ENCODE data around the gene CARM1.
"Not testable (repeated sequence)": the region's sequence is repeated elsewhere in the genome, so short reads cannot be mapped to it uniquely, and the experiment has no call there.

Gene CARM1

GRCh38 chr19:10928563-10929401 is 57.4 kb downstream of the CARM1 start, which contains the start of the genes TIMM29 and YIPF2:
Gene TIMM29, plus strand, starts transcription at chr19:10928811. Its CDS starts 12 bp downstream, at chr19:10928823.
Gene YIPF2, minus strand, starts transcription at chr19:10928639. Its CDS starts 229 bp downstream, at chr19:10928410.
- peak; percentile 96 for DNase-seq (ENCODE audit: low read depth)

- no peak for DNase-seq (ENCODE audit: low read depth)
Observed at GRCh38 chr19:10929402-10929794, 58.0 kb downstream of the CARM1 start.

DNA sequence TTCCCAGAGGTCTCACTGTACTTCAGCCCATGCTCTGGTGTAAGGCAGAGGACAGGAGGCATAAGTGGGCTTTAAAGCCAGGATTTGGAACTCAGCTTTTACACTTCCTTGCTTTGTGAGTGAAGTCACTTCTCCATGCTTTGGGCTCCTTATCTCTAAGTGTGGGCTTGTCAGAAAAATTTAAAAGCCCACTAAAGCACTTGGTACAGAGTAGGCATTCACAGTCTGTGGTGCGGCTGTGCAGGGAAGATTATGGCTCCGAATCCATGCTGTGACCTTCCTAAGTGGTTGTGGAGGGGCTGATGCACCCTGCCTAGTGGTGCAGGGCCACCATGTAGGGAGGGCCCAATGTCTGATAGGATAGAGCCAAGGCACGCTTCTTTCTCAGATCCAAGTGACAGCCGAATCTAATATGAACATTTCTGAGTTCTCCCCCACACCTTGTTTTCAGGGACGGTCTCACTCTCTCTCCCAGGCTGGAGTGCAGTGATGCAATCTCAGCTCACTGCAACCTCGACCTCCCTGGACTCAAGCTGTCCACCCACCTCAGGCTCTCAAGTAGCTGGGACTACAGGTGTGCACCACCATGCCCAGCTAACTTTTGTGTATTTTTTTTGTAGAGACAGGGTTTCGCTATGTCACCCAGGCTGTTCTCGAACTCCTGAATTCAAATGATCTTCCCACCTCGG is 64.2 kb downstream of the CARM1 start:
- no peak for DNase-seq (ENCODE audit: low read depth)

DNA sequence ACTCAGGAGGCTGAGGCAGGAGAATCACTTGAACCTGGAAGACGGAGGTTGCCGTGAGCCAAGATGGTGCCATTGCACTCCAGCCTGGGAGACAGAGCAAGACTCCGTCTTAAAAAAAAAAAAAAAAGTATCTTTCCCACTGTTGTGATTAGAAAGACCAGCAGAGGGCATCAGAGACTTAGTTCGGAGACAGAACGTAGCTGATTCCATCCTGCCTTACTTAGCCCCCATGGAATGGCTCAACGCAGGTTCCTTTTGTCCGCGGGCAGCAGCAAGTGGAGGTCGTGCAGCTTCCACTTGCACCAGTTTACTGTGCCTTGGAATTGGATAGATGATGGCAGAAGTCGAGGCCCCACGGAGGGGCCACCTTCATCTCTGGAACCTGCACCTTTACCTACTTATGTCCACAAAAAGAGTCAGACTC is 65.3 kb downstream of the CARM1 start:
- DNase-seq (ENCODE audit: low read depth), result peak; percentile 78

DNA sequence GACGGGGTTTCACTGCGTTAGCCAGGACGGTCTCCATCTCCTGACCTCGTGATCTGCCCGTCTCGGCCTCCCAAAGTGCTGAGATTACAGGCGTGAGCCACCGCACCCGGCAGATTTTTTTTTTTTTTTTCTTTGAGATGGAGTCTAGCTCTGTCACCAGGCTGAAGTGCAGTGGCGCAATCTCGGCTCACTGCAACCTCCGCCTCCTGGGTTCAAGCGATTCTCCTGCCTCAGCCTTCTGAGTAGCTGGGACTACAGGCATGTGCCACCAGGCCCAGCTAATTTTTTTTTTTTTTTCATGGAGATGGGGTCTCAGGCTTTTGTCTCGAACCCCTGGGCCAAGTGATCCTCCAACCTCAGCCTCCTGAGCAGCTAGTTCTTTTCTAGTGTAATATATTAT is 70.3 kb downstream of the CARM1 start:
- DNase-seq (ENCODE audit: low read depth), result not testable (repeated sequence)

- not testable (repeated sequence) for DNase-seq (ENCODE audit: low read depth)
Observed at GRCh38 chr19:10943412-10943811, 72.1 kb downstream of the CARM1 start.

- no peak for DNase-seq (ENCODE audit: low read depth)
Observed at GRCh38 chr19:10945264-10945663, 73.9 kb downstream of the CARM1 start.

DNA sequence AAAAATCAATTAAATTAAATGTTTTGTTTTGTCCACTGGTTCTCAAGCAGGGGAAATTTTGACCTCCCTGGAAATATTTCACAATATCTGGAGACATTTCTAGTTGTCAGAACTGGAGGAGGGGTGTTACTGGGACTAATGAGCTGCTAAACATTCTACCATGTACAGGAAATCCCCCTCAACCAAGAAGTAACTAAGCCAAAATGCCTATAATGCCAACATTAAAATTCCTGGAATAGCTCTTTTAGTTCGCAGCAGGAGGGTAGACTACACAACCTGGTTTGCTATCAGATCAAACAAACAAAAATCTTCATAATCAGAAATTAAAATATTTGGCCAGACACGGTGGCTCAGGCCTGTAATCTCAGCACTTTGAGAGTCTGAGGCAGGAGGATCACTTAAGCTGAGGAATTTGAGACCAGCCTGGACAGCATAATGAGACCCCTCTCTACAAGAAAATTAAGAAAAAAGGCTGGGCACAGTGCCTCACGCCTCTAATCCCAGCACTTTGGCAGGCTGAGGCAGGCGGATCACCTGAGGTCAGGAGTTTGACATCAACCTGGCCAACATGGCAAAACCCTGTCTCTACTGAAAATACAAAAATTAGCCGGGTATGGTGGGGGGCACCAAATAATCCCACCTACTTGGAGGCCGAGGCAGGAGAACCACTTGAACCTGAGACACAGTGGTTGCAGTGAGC is 75.8 kb downstream of the CARM1 start:
- DNase-seq (ENCODE audit: low read depth), result peak; percentile 72

- DNase-seq (ENCODE audit: low read depth), result no peak
Observed at GRCh38 chr19:10952809-10953208, 81.5 kb downstream of the CARM1 start.

DNA sequence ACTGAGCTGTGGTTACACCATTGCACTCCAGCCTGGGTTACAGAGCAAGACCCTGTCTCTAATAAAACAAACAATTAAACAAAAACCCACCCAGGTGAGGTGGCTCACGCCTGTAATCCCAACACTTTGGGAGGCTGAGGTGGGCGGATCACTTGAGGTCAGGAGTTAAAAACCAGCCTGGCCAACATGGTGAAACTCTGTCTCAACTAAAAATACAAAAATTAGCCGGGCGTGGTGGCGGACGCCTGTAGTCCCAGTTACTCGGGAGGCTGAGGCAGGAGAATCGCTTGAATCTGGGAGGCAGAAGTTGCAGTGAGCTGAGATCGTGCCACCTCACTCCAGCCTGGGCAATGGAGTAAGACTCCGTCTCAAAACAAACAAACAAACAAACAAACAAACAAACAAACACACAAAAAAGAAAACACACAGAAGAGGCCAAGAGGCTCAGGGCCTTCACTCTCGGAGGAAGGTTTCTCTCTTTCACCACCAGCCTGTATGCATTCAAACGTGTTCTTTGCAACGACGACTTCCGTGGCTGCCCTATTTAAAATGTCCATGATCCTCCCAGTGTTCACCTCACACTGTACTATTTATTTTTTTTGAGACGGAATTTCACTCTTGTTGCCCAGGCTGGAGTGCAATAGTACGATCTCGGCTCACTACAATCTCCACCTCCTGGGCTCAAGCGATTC is 88.1 kb downstream of the CARM1 start:
- not testable (repeated sequence) for DNase-seq (ENCODE audit: low read depth)

DNA sequence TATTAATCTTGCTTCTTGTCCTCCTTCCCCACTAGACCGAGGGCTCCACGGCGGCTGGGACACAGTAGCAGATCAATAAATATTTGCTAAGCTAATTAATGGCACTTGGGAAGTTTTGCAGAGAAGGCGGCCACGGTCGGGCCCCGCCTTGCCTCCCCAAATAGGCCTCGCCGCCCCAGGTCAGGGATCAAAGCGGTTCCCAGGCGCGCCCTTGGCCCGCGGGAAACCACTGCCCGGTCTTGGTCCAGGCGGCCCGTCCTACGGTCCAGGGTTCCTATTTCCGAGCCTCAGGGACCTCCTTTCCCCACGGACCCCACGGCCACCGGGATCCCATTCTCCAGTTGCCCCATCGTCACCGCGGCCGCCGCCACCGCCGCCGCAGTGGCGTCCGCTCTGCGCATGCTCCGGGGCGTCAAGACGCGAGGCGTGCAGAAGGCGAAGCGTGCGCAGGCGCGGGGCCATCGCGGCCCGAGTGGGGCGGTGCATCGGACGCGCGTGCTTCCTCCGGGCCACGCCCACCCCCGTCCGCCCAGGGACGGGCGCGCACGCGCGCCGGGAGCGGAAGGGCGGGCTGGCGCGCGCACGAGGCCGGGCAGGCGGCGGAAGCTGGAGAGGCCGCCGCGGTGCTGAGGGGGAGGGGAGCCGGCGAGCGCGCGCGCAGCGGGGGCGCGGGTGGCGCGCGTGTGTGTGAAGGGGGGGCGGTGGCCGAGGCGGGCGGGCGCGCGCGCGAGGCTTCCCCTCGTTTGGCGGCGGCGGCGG is 89.1 kb downstream of the CARM1 start, which contains the start of gene SMARCA4:
TSS of gene SMARCA4 (plus strand) at position 717 of the 759 bp plus-strand sequence. CDS start 23,122 bp downstream, outside the sequence.
- DNase-seq (ENCODE audit: low read depth), result peak; percentile 91

DNA sequence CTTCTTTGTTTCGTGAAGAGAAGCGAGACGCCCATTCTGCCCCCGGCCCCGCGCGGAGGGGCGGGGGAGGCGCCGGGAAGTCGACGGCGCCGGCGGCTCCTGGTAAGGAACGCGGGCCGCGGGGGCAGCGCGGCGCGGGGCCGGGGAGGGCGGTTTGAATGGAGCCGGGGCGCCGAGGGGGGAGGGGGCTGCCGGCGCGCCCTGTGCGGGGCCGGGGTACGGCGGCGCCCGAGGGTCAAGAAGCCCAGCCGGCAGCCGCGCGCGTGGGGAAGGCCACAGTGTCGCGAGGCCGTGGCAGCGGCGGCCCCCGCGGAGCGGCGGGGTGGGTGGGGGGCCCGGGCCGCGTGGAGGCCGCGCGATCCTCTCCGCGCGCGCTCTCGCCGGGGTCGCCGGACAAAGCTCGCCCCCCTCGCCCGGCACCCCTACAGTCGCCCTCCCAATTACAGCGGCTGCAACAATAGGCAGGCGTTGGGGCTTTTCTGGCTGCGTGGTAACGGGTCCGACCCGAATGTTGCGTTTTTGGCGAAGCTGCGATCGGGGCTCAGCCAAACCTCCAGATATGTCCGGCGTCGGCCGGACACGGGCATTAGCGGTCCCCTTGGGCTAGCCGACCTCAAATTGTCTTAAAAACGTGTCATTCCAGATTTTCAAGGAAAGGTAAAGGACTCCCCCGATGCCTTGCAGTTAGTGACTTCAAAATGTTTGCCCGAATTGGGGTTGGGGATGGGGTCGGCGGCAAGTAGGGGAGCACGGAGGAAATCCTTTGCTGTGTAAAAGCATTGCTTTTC is 89.9 kb downstream of the CARM1 start:
- DNase-seq (ENCODE audit: low read depth), result no peak

DNA sequence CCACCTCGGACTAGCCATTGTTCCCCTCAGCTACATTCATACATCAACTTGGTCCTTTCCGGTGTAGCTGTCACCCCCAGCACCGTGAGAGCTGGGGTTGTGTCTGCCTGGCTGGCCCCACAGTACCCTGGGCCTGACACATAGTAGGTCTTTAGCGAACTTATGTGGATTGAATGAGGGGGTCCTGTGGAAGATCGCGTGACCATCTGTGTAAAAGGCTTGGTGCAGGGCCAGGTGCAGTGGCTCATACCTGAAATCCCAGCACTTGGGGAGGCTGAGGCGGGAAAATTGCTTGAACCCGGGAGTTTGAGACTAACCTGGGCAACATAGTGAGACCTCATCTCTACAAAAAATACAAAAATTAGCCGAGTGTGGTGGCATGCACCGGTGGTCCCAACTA is 91.5 kb downstream of the CARM1 start:
- DNase-seq (ENCODE audit: low read depth), result no peak

DNA sequence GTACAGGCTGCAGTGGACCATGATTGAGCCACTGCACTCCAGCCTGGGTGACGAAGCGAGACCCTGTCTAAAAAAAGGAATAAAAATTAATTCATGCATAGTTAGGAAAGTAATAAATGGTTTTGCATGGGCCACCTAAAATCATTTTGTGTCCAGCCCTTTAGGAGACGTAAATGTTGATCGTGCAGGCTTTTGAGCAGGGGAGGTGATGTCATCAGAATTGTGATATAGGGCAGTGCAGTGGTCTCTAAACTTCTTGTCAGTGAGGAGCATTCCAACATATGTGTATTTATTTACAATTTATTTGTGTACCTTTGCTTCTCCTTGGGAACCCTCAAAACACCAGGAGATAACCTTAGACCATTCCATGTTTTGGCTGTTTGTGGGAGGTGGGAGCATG is 92.5 kb downstream of the CARM1 start:
- no peak for DNase-seq (ENCODE audit: low read depth)

DNA sequence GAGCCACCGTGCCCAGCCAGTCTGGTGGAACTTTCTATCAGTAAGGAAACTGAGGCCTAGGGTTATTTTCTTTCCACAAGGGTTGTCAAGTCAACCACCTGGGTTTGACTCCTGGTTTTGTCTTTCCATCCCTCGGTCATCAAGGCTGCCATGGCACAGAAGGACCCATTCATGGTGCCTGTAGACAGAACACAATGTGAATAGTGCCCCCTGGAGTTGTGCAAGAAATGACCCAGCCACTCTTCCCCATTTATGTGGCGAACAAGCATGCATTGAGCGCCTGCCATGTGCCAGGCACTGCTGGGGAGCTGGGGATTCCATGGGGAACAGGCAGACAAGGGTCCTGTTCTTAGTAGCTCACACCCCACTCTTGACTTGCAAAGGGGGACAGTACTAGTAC is 93.5 kb downstream of the CARM1 start:
- DNase-seq (ENCODE audit: low read depth), result no peak

- DNase-seq (ENCODE audit: low read depth), result no peak
Observed at GRCh38 chr19:10965398-10965797, 94.0 kb downstream of the CARM1 start.

DNA sequence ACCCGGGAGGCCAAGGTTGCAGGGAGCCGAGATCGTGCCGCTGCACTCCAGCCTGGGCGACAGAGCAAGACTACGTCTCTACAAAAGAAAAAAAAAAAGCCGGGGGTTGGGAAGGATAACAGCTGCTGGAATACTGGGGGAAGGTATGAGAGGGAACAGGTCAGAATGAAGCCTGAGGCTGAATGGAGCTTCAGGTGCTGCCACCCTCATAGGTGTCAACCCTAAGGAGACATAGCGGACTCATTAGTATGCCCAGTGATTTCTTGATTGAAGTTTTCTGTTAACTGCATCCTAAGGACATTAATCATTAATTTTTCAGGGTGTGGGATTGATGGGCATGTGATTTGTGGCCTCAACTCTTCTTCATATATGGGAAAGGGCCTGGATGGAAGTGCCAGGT is 95.5 kb downstream of the CARM1 start:
- no peak for DNase-seq (ENCODE audit: low read depth)

- DNase-seq (ENCODE audit: low read depth), result no peak
Observed at GRCh38 chr19:10968527-10969135, 97.3 kb downstream of the CARM1 start.

- no peak for DNase-seq (ENCODE audit: low read depth)
Observed at GRCh38 chr19:10971107-10971726, 99.9 kb downstream of the CARM1 start.

Data from amniotic epithelial cell (primary cell).